ENCODE results near the gene ZNF710. TPM values are rescaled to one million over a fixed set of nuclear protein-coding genes. Genes with fewer than 3 reads are reported as not detected.
"Not testable (repeated sequence)": the region's sequence is repeated elsewhere in the genome, so short reads cannot be mapped to it uniquely, and the experiment has no call there.

Gene ZNF710
- total RNA-seq, 2 experiments from 2014 or later, result 22.7 to 24.9 TPM

- DNase-seq, result no peak
- Mint-ChIP-seq H3K27ac (no peak overlapping the region), H3K27me3 (ENCODE audit: low read depth) (no peaks in the 10 kb centered on the region), H3K4me3 (no peak overlapping the region), H3K36me3 (ENCODE audit: low read depth) (peaks cover 10% of the 10 kb centered on the region), H3K9me3 (ENCODE audit: insufficient read depth) (no peaks in the 10 kb centered on the region), H3K4me1 (ENCODE audit: low read depth) (peaks cover 33% of the 10 kb centered on the region)
- no peak for ATAC-seq
- CTCF ChIA-PET, result no interaction called here
- POLR2A ChIA-PET, result no interaction called here
These were observed 64.0 kb downstream of the ZNF710 start for GRCh38 chr15:90064911-90065681.

GRCh38 chr15:90065682-90066049 lies 64.5 kb downstream of the ZNF710 start:
- H3K4me3 Mint-ChIP-seq, result no peak overlapping the region
- no peaks in the 10 kb centered on the region for H3K9me3 Mint-ChIP-seq (ENCODE audit: insufficient read depth)
- H3K36me3 Mint-ChIP-seq (ENCODE audit: low read depth), result peaks cover 10% of the 10 kb centered on the region
- peaks cover 32% of the 10 kb centered on the region for H3K4me1 Mint-ChIP-seq (ENCODE audit: low read depth)
- CTCF ChIA-PET, result interaction anchor here (1.3 kb wide), 1 partner anchor 62 kb away, joined by 3 read pairs; no protein-coding TSS in a partner anchor
- no peak for ATAC-seq
- no peaks in the 10 kb centered on the region for H3K27me3 Mint-ChIP-seq (ENCODE audit: low read depth)
- no peak overlapping the region for H3K27ac Mint-ChIP-seq
- POLR2A ChIA-PET, result no interaction called here
- no peak for DNase-seq

GRCh38 chr15:90067181-90067952 lies 66.2 kb downstream of the ZNF710 start:
- CTCF ChIA-PET, result interaction anchor here (1.1 to 1.3 kb wide), 2 partner anchors 64 to 168 kb away, joined by 3 read pairs; no protein-coding TSS in a partner anchor
- Mint-ChIP-seq H3K36me3 (ENCODE audit: low read depth) (peaks cover 13% of the 10 kb centered on the region), H3K27me3 (ENCODE audit: low read depth) (no peaks in the 10 kb centered on the region), H3K4me1 (ENCODE audit: low read depth) (peaks cover 25% of the 10 kb centered on the region), H3K27ac (no peak overlapping the region), H3K4me3 (no peak overlapping the region), H3K9me3 (ENCODE audit: insufficient read depth) (no peaks in the 10 kb centered on the region)
- POLR2A ChIA-PET, result interaction anchor here (0.7 to 1.0 kb wide), 2 partner anchors 34 to 65 kb away, joined by 4 read pairs; no protein-coding TSS in a partner anchor
- ATAC-seq (no peak), DNase-seq (no peak)

GRCh38 chr15:90067953-90068606 lies 67.0 kb downstream of the ZNF710 start:
- Mint-ChIP-seq H3K36me3 (ENCODE audit: low read depth) (peaks cover 13% of the 10 kb centered on the region), H3K4me1 (ENCODE audit: low read depth) (peaks cover 20% of the 10 kb centered on the region), H3K9me3 (ENCODE audit: insufficient read depth) (no peaks in the 10 kb centered on the region), H3K27ac (no peak overlapping the region), H3K27me3 (ENCODE audit: low read depth) (no peaks in the 10 kb centered on the region), H3K4me3 (no peak overlapping the region)
- no peak for ATAC-seq
- CTCF ChIA-PET, result interaction anchor here (1.1 kb wide), 1 partner anchor 168 kb away, joined by 3 read pairs; no protein-coding TSS in a partner anchor
- DNase-seq, result no peak
- POLR2A ChIA-PET, result interaction anchor here (1.0 kb wide), 1 partner anchor 34 kb away, joined by 4 read pairs; no protein-coding TSS in a partner anchor

- DNase-seq; H3K27me3 Mint-ChIP-seq (ENCODE audit: low read depth); H3K9me3 Mint-ChIP-seq (ENCODE audit: insufficient read depth); H3K4me3 Mint-ChIP-seq; H3K27ac Mint-ChIP-seq; ATAC-seq: not testable (repeated sequence)
- peaks cover 10% of the 10 kb centered on the region for H3K4me1 Mint-ChIP-seq (ENCODE audit: low read depth)
- ChIA-PET POLR2A (interaction anchor here (0.7 to 1.3 kb wide), 2 partner anchors 177 to 231 kb away, joined by 3 read pairs; partner anchors contain the start of gene AP3S2), CTCF (interaction anchor here (0.9 to 3.3 kb wide), 24 partner anchors 9 to 330 kb away, joined by 3 to 40 read pairs (median 4); partner anchors contain the start of gene AP3S2)
- peaks cover 13% of the 10 kb centered on the region for H3K36me3 Mint-ChIP-seq (ENCODE audit: low read depth)
These were observed 69.5 kb downstream of the ZNF710 start for GRCh38 chr15:90070623-90071022.

GRCh38 chr15:90071220-90071807 lies 70.2 kb downstream of the ZNF710 start:
- Mint-ChIP-seq H3K4me1 (ENCODE audit: low read depth) (peaks cover 10% of the 10 kb centered on the region), H3K27ac (no peak overlapping the region), H3K4me3 (no peak overlapping the region), H3K27me3 (ENCODE audit: low read depth) (no peaks in the 10 kb centered on the region), H3K36me3 (ENCODE audit: low read depth) (peaks cover 17% of the 10 kb centered on the region), H3K9me3 (ENCODE audit: insufficient read depth) (no peaks in the 10 kb centered on the region)
- ChIA-PET POLR2A (interaction anchor here (0.5 to 1.3 kb wide), 3 partner anchors 85 to 231 kb away, joined by 3 read pairs; partner anchors contain the start of gene AP3S2), CTCF (interaction anchor here (0.6 to 3.3 kb wide), 34 partner anchors 9 to 331 kb away, joined by 3 to 40 read pairs (median 4); partner anchors contain the start of gene AP3S2)
- peak; percentile 90 for DNase-seq
- peak; percentile 86 for ATAC-seq

GRCh38 chr15:90072978-90073640 lies 72.0 kb downstream of the ZNF710 start:
- CTCF ChIA-PET, result no interaction called here

GRCh38 chr15:90074023-90074422 lies 72.9 kb downstream of the ZNF710 start:
- ChIA-PET CTCF (interaction anchor here (1.5 to 2.6 kb wide), 2 partner anchors 176 to 186 kb away, joined by 4 to 14 read pairs; no protein-coding TSS in a partner anchor), POLR2A (interaction anchor here (0.7 to 1.7 kb wide), 2 partner anchors 14 to 185 kb away, joined by 3 to 4 read pairs; no protein-coding TSS in a partner anchor)
- no peak for ATAC-seq
- Mint-ChIP-seq H3K9me3 (ENCODE audit: insufficient read depth) (no peaks in the 10 kb centered on the region), H3K4me3 (no peak overlapping the region), H3K36me3 (ENCODE audit: low read depth) (peaks cover 24% of the 10 kb centered on the region), H3K27me3 (ENCODE audit: low read depth) (no peaks in the 10 kb centered on the region), H3K27ac (no peak overlapping the region), H3K4me1 (ENCODE audit: low read depth) (peaks cover 10% of the 10 kb centered on the region)
- DNase-seq, result no peak

More at GRCh38 chr15:90072978-90073640, 72.0 kb downstream of the ZNF710 start:
- no peaks in the 10 kb centered on the region for H3K27me3 Mint-ChIP-seq (ENCODE audit: low read depth)
- no peak overlapping the region for H3K27ac Mint-ChIP-seq
- peaks cover 10% of the 10 kb centered on the region for H3K4me1 Mint-ChIP-seq (ENCODE audit: low read depth)
- DNase-seq (no peak), ATAC-seq (no peak)
- H3K36me3 Mint-ChIP-seq (ENCODE audit: low read depth), result peaks cover 24% of the 10 kb centered on the region
- H3K4me3 Mint-ChIP-seq, result no peak overlapping the region
- no peaks in the 10 kb centered on the region for H3K9me3 Mint-ChIP-seq (ENCODE audit: insufficient read depth)
- POLR2A ChIA-PET, result interaction anchor here (0.7 kb wide), 1 partner anchor 185 kb away, joined by 3 read pairs; no protein-coding TSS in a partner anchor

- Mint-ChIP-seq H3K27me3 (ENCODE audit: low read depth) (no peaks in the 10 kb centered on the region), H3K9me3 (ENCODE audit: insufficient read depth) (no peaks in the 10 kb centered on the region), H3K27ac (no peak overlapping the region), H3K4me1 (ENCODE audit: low read depth) (peaks cover 7% of the 10 kb centered on the region), H3K4me3 (no peak overlapping the region), H3K36me3 (ENCODE audit: low read depth) (peaks cover 21% of the 10 kb centered on the region)
- ATAC-seq (no peak), DNase-seq (no peak)
- CTCF ChIA-PET, result interaction anchor here (1.3 to 2.6 kb wide), 6 partner anchors 12 to 200 kb away, joined by 3 to 14 read pairs (median 4); partner anchors contain the start of gene AP3S2
- POLR2A ChIA-PET, result interaction anchor here (1.7 kb wide), 1 partner anchor 15 kb away, joined by 4 read pairs; no protein-coding TSS in a partner anchor
These were observed 73.8 kb downstream of the ZNF710 start for GRCh38 chr15:90074916-90075315.

- DNase-seq (no peak), ATAC-seq (no peak)
- no peaks in the 10 kb centered on the region for H3K27me3 Mint-ChIP-seq (ENCODE audit: low read depth)
- no peaks in the 10 kb centered on the region for H3K9me3 Mint-ChIP-seq (ENCODE audit: insufficient read depth)
- peaks cover 25% of the 10 kb centered on the region for H3K36me3 Mint-ChIP-seq (ENCODE audit: low read depth)
- H3K27ac Mint-ChIP-seq, result no peak overlapping the region
- POLR2A ChIA-PET, result interaction anchor here (0.8 to 1.7 kb wide), 2 partner anchors 16 to 74 kb away, joined by 3 to 4 read pairs; partner anchors contain the start of gene ZNF710
- CTCF ChIA-PET, result interaction anchor here (0.7 to 2.6 kb wide), 8 partner anchors 11 to 715 kb away, joined by 3 to 14 read pairs (median 4); partner anchors contain the start of gene AP3S2
- H3K4me3 Mint-ChIP-seq, result no peak overlapping the region
- H3K4me1 Mint-ChIP-seq (ENCODE audit: low read depth), result peaks cover 6% of the 10 kb centered on the region
These were observed 74.5 kb downstream of the ZNF710 start for GRCh38 chr15:90075420-90076289.

All from activated CD8-positive, alpha-beta T cell treated with anti-CD3 and anti-CD28 coated beads, Interleukin-2, amount 10 ng/mL, durations not matched to agents 7 days and 5 days (primary cell).